Esophagus squamous epithelium (tissue), 4 donors: Measurements from ENCODE around the gene ZNF595.
"Not testable (repeated sequence)": the region's sequence is repeated elsewhere in the genome, so short reads cannot be mapped to it uniquely, and the experiment has no call there.

Experiments used
- POLR2A ChIP-seq, 4 donors: fragments of 450-650 bp; IDR thresholded peaks; one replicate each; pipeline ENCODE4 v1.6.1; 2017; ENCODE audit warnings: antibody characterized with exemption in 4 of 4, mild to moderate bottlenecking in 4 of 4, moderate library complexity in 3 of 4
- TF ChIP-seq, protein P1 (sequence below), 6 experiments: fragments of 450-650 bp in 4 of 6; fragments of 200-600 bp in 2 of 6; sonication (generic) in 2 of 6; IDR thresholded peaks; one replicate each; pipeline ENCODE4 v1.5.1; 2016 to 2019; ENCODE audit warnings: antibody characterized with exemption in 6 of 6, mild to moderate bottlenecking in 4 of 6, moderate library complexity in 4 of 6

DNA sequence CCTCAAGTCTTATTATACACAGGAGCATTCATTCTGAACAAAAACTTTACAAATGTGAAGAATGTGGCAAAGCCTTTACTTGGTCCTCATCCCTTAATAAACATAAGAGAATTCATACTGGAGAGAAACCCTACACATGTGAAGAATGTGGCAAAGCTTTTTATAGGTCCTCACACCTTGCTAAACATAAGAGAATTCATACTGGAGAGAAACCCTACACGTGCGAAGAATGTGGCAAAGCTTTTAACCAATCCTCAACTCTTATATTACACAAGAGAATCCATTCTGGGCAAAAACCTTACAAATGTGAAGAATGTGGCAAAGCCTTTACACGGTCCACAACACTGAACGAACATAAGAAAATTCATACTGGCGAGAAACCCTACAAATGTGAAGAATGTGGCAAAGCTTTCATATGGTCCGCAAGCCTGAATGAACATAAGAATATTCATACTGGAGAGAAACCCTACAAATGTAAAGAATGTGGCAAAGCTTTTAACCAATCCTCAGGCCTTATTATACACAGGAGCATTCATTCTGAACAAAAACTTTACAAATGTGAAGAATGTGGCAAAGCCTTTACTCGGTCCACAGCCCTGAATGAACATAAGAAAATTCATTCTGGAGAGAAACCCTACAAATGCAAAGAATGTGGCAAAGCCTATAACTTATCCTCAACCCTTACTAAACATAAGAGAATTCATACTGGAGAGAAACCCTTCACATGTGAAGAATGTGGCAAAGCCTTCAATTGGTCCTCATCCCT is 33.6 kb downstream of the ZNF595 start:
- not testable (repeated sequence) for TF ChIP-seq POLR2A (IDR thresholded peaks at IDR 0.05)
- TF ChIP-seq, protein P1, sequence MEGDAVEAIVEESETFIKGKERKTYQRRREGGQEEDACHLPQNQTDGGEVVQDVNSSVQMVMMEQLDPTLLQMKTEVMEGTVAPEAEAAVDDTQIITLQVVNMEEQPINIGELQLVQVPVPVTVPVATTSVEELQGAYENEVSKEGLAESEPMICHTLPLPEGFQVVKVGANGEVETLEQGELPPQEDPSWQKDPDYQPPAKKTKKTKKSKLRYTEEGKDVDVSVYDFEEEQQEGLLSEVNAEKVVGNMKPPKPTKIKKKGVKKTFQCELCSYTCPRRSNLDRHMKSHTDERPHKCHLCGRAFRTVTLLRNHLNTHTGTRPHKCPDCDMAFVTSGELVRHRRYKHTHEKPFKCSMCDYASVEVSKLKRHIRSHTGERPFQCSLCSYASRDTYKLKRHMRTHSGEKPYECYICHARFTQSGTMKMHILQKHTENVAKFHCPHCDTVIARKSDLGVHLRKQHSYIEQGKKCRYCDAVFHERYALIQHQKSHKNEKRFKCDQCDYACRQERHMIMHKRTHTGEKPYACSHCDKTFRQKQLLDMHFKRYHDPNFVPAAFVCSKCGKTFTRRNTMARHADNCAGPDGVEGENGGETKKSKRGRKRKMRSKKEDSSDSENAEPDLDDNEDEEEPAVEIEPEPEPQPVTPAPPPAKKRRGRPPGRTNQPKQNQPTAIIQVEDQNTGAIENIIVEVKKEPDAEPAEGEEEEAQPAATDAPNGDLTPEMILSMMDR (IDR thresholded peaks at IDR 0.05) = not testable (repeated sequence)
